HepG2 (cell line): Measurements from ENCODE around the gene MIER2. TPM values are rescaled to one million over a fixed set of nuclear protein-coding genes. Genes with fewer than 3 reads are reported as not detected.

ENCODE experiments used
- ATAC-seq: fragments of 200-7000 bp; cut with Tn5 transposase; 3 replicates; pipeline ENCODE4 v1.9.1; 2020; ENCODE audit warnings: mild to moderate bottlenecking, moderate library complexity
- BruUV-seq: library from RNA; stranded (reverse); fragments of 400-500 nt; replicated peaks from 2 replicates; lab custom pipeline; 2021; lab: Mats Ljungman, UMichigan
- CTCF ChIA-PET: fragments of 300-600 bp; formaldehyde crosslinking; extraction: SDS; loops from one replicate; lab custom pipeline; 2021; ENCODE audit warnings: low total read pairs, inconsistent platforms, low intra/inter-chr PET ratio; lab: Yijun Ruan, JAX
- POLR2A ChIA-PET: fragments of 350-600 bp; sonication (Branson Sonifier 250); formaldehyde crosslinking; loops from one replicate; lab custom pipeline; 2020; ENCODE audit warnings: antibody characterized with exemption, inconsistent platforms; lab: Yijun Ruan, JAX
- DNase-seq: peaks from one replicate; pipeline ENCODE4 v3.0.0-alpha.2; 2015; ENCODE audit warnings: low spot score
- FAIRE-seq: peaks from 3 replicates; lab custom pipeline; 2011; peaks lifted over from hg19 to GRCh38; lab: Jason Lieb, UNC
- H2AFZ ChIP-seq: one replicate; pipeline ENCODE4 v1.6.1; 2011; ENCODE audit warnings: low read length, inconsistent platforms
- H3K27ac ChIP-seq: fragments of 300-600 bp; 3 replicates; pipeline ENCODE4 v1.8.0; 2011; ENCODE audit warnings: mixed run types, mild to moderate bottlenecking, mixed read lengths, low read length, inconsistent platforms; ENCODE audit not compliant: insufficient read depth; ENCODE audit errors: extremely low read length
- H3K27me3 ChIP-seq, 2 experiments: fragments of 200-600 bp in 1 of 2; 2 replicates in 1 of 2; 3 replicates in 1 of 2; pipeline versions ENCODE4 v1.6.0 to v1.8.0; 2011; ENCODE audit warnings: low read length in 2 of 2, mild to moderate bottlenecking in 2 of 2, moderate library complexity in 2 of 2, inconsistent platforms in 1 of 2; ENCODE audit not compliant: insufficient read depth in 2 of 2, control insufficient read depth in 1 of 2
- H3K36me3 ChIP-seq, 2 experiments: fragments of 200-600 bp in 1 of 2; replicated peaks in 1 of 2; 2 replicates in 1 of 2; 3 replicates in 1 of 2; pipeline versions ENCODE4 v1.5.1 to v1.8.0; 2011; ENCODE audit warnings: low read length in 2 of 2, inconsistent platforms in 1 of 2; ENCODE audit not compliant: insufficient read depth in 2 of 2, control insufficient read depth in 1 of 2
- H3K4me1 ChIP-seq: 2 replicates; pipeline ENCODE4 v1.5.1; 2012; ENCODE audit warnings: low read length, inconsistent platforms; ENCODE audit not compliant: insufficient read depth
- H3K4me2 ChIP-seq: 2 replicates; pipeline ENCODE4 v1.6.0; 2011; ENCODE audit warnings: low read depth, low read length, inconsistent platforms
- H3K4me3 ChIP-seq, 3 experiments: fragments of 200-600 bp in 1 of 3; sonication (generic), shearing (Covaris generic) in 1 of 3; replicated peaks in 1 of 3; 2 replicates each; pipeline ENCODE4 v1.5.1; 2011 to 2016; ENCODE audit warnings: low read length in 3 of 3, inconsistent platforms in 2 of 3, low read depth in 2 of 3, mild to moderate bottlenecking in 2 of 3, control low read depth in 1 of 3, mixed read lengths in 1 of 3; ENCODE audit not compliant: insufficient read depth in 1 of 3
- H3K79me2 ChIP-seq: one replicate; pipeline ENCODE4 v1.6.1; 2011; ENCODE audit warnings: low read length, inconsistent platforms; ENCODE audit not compliant: insufficient read depth
- H3K9ac ChIP-seq: 2 replicates; pipeline ENCODE4 v1.6.0; 2011; ENCODE audit warnings: mild to moderate bottlenecking, low read depth, low read length, inconsistent platforms; ENCODE audit not compliant: insufficient read depth
- H3K9me3 ChIP-seq: 2 replicates; pipeline ENCODE4 v1.5.1; 2012; ENCODE audit warnings: mild to moderate bottlenecking, low read length
- H4K20me1 ChIP-seq: 2 replicates; pipeline ENCODE4 v1.6.0; 2011; ENCODE audit warnings: inconsistent platforms, mild to moderate bottlenecking, low read length, moderate library complexity; ENCODE audit not compliant: insufficient read depth
- ARNT2 ChIP-seq: sonication (generic); formaldehyde crosslinking; IDR thresholded peaks from 2 replicates; pipeline ENCODE4 v1.8.0; 2022; ENCODE audit warnings: mild to moderate bottlenecking, low read depth, missing genetic modification reagents, moderate library complexity
- DPF2 ChIP-seq: sonication (generic); formaldehyde crosslinking; IDR thresholded peaks from 2 replicates; pipeline ENCODE4 v1.4.0; 2020; ENCODE audit warnings: mild to moderate bottlenecking, low read depth, missing genetic modification reagents, borderline replicate concordance
- GLMP ChIP-seq: sonication (generic); formaldehyde crosslinking; IDR thresholded peaks from 2 replicates; pipeline ENCODE4 v1.9.0; 2021; ENCODE audit warnings: missing genetic modification reagents, mild to moderate bottlenecking, borderline replicate concordance
- HOXD1 ChIP-seq: sonication (generic); formaldehyde crosslinking; IDR thresholded peaks from 2 replicates; pipeline ENCODE4 v1.5.0; 2020; ENCODE audit warnings: missing genetic modification reagents
- IKZF4 ChIP-seq: sonication (generic); formaldehyde crosslinking; IDR thresholded peaks from 2 replicates; pipeline ENCODE4 v1.5.1; 2020; ENCODE audit warnings: borderline replicate concordance, mild to moderate bottlenecking, low read depth, missing genetic modification reagents; ENCODE audit errors: not compliant biosample characterization
- ISX ChIP-seq: sonication (generic); formaldehyde crosslinking; conservative IDR thresholded peaks from 2 replicates; pipeline ENCODE4 v1.5.0; 2020; ENCODE audit warnings: missing genetic modification reagents
- KDM3A ChIP-seq: IDR thresholded peaks from 2 replicates; pipeline ENCODE4 v1.6.1; 2018; ENCODE audit warnings: low read depth, missing compliant biosample characterization
- KLF11 ChIP-seq: IDR thresholded peaks from 2 replicates; pipeline ENCODE4 v1.6.1; 2016; ENCODE audit warnings: missing compliant biosample characterization
- MYPOP ChIP-seq: sonication (generic); formaldehyde crosslinking; IDR thresholded peaks from 2 replicates; pipeline ENCODE4 v1.8.1; 2023; ENCODE audit warnings: mild to moderate bottlenecking, moderate library complexity, missing genetic modification reagents
- REST ChIP-seq, 2 experiments: IDR thresholded peaks; 2 replicates each; pipeline ENCODE4 v1.6.1; 2011 to 2012; ENCODE audit warnings: low read length in 2 of 2, borderline replicate concordance in 1 of 2, low read depth in 1 of 2, mild to moderate bottlenecking in 1 of 2, moderate library complexity in 1 of 2
- ZEB1 ChIP-seq: IDR thresholded peaks from 2 replicates; pipeline ENCODE4 v1.6.1; 2012; ENCODE audit warnings: mild to moderate bottlenecking, low read depth, inconsistent platforms; ENCODE audit not compliant: insufficient replicate concordance
- ZFP90 ChIP-seq: sonication (generic); formaldehyde crosslinking; IDR thresholded peaks from 2 replicates; pipeline ENCODE4 v1.8.0; 2022; ENCODE audit warnings: missing genetic modification reagents, mild to moderate bottlenecking, inconsistent platforms, borderline replicate concordance
- ZNF180 ChIP-seq: sonication (generic); formaldehyde crosslinking; IDR thresholded peaks from 2 replicates; pipeline ENCODE4 v1.4.0; 2020; ENCODE audit warnings: low read depth, missing genetic modification reagents, borderline replicate concordance
- ZNF251 ChIP-seq: sonication (generic); formaldehyde crosslinking; IDR thresholded peaks from 2 replicates; pipeline ENCODE4 v1.9.0; 2021; ENCODE audit warnings: mild to moderate bottlenecking, missing genetic modification reagents
- ZNF256 ChIP-seq: sonication (generic); formaldehyde crosslinking; conservative IDR thresholded peaks from 2 replicates; pipeline ENCODE4 v1.4.0; 2020; ENCODE audit warnings: missing genetic modification reagents
- ZNF557 ChIP-seq: sonication (generic); formaldehyde crosslinking; IDR thresholded peaks from 2 replicates; pipeline ENCODE4 v1.4.0; 2020; ENCODE audit warnings: missing genetic modification reagents
- WGBS: methylation state at CpG from one replicate; pipeline ENCODE4 v1.1.6; 2017; ENCODE audit warnings: low lambda C conversion rate; 5-methylcytosine and 5-hydroxymethylcytosine counted together
- in situ Hi-C: cut with HindIII; loops from 2 replicates; pipeline ENCODE4 v1.10.0; 2017; ENCODE audit warnings: low pct_unique_long_range_greater_than_20kb; ENCODE audit not compliant: extremely low pct_ligation_motif_present
- intact Hi-C: fragments of 100-400 bp; cut with micrococcal nuclease; formaldehyde crosslinking; loops from one replicate; pipeline ENCODE4 v1.10.0; 2022; ENCODE audit not compliant: unreplicated experiment
- polyA plus RNA-seq, 8 experiments: library from polyadenylated mRNA; depleted of rRNA in 3 of 8; stranded (reverse) in 7 of 8; unstranded in 1 of 8; fragments of >200 nt; fragmentation: Illumina TruSeq in 4 of 8; extraction: Trizol in 4 of 8; gene quantifications; 2 replicates each; pipeline versions ENCODE4 v1.2.1 to v1.2.3, GENCODE V29; 2011 to 2016; ENCODE audit warnings: low read depth in 4 of 8, missing spikeins in 1 of 8, mixed read lengths in 1 of 8; ENCODE audit not compliant: insufficient read depth in 1 of 8
- total RNA-seq, 5 experiments: library from RNA; depleted of rRNA; stranded (reverse); fragments of >200 nt; fragmentation: Illumina TruSeq; extraction: Trizol; gene quantifications; 2 replicates each; pipeline ENCODE4 v1.2.3, GENCODE V29; 2016; ENCODE audit warnings: low read depth in 1 of 5

The MIER2 gene
- total and polyA plus RNA-seq, 2 of the 13 experiments (the other 11 are each of a cell fraction or from before 2014, with no cell fraction given), result 9.6 to 25.7 TPM

GRCh38 chr19:279656-280055 lies 64.9 kb downstream of the MIER2 start (continued):
- TF ChIP-seq ZNF251 (no peak), REST (IDR thresholded peaks at IDR 0.05; ENCODE audit: borderline replicate concordance in 1 of 2, low read depth in 1 of 2, low read length in 2 of 2) (no peak), KDM3A (CRISPR knock-in tag) (no peak)

- Histone ChIP-seq H3K27ac (no peak overlapping the region), H3K4me3 (no peak overlapping the region), H3K4me2 (no peak overlapping the region), H3K79me2 (no peaks in the 10 kb centered on the region), H3K36me3 (no peaks in the 10 kb centered on the region), H4K20me1 (no peaks in the 10 kb centered on the region), H2AFZ (no peak overlapping the region), H3K9me3 (no peaks in the 10 kb centered on the region), H3K4me1 (no peaks in the 10 kb centered on the region), H3K9ac (no peak overlapping the region), H3K27me3 (peaks cover 4 to 34% of the 10 kb centered on the region in 2 experiments; a peak in 4 of 5 replicates)
- ChIA-PET CTCF (no interaction called here), POLR2A (no interaction called here)
- intact Hi-C loops (no loop called here), in situ Hi-C loops (no loop called here)
- DNase-seq (no peak), ATAC-seq (no peak), FAIRE-seq (no peak)
- BruUV-seq, result no TSS peak
- 26% methylated on average over 6 of the region's 8 CpGs for WGBS
- TF ChIP-seq IKZF4 (CRISPR knock-in tag) (no peak), KLF11 (CRISPR knock-in tag) (no peak), ZNF557 (CRISPR knock-in tag) (no peak), ISX (CRISPR knock-in tag) (no peak), ZFP90 (CRISPR knock-in tag) (no peak), ARNT2 (no peak), GLMP (CRISPR knock-in tag) (no peak), ZEB1 (no peak), ZNF256 (no peak), MYPOP (CRISPR knock-in tag) (no peak), HOXD1 (no peak), ZNF180 (CRISPR knock-in tag) (no peak), DPF2 (no peak)
Observed at GRCh38 chr19:279231-279630, 65.4 kb downstream of the MIER2 start.
